Measurements from ENCODE around the gene LDB1. TPM values are rescaled to one million over a fixed set of nuclear protein-coding genes. Genes with fewer than 3 reads are reported as not detected.

Gene LDB1
- total and polyA plus RNA-seq, 2 of the 13 experiments (the other 11 are each of a cell fraction or from before 2014, with no cell fraction given) = 17.2 to 45.5 TPM

GRCh38 chr10:102065561-102066398 is 54.4 kb downstream of the LDB1 start (continued):
- TF ChIP-seq RBFOX2 (IDR thresholded peaks at IDR 0.05; ENCODE audit: low read depth, low read length) (peak; percentile 75), RXRA (CRISPR knock-in tag; IDR thresholded peaks at IDR 0.05) (peak; percentile 25; the same call in 1 of the 2 replicates), ZBTB44 (CRISPR knock-in tag; IDR thresholded peaks at IDR 0.05) (0 out of 2 replicates have a peak, but pooled peaks have one; percentile 2), ZNF263 (CRISPR knock-in tag; IDR thresholded peaks at IDR 0.05) (no peak; the same call in 1 of the 2 replicates), POLR2A (IDR thresholded peaks at IDR 0.05; ENCODE audit: insufficient read depth in 1 of 2, low read depth in 2 of 2, low read length in 2 of 2) (0 out of 4 replicates have a peak, but pooled peaks of 1 of the 2 experiments have one; percentile 5), ZBTB14 (CRISPR knock-in tag; IDR thresholded peaks at IDR 0.05) (no peak), ZNF891 (CRISPR knock-in tag; IDR thresholded peaks at IDR 0.05) (peak; percentile 25; the same call in 1 of the 2 replicates), IKZF4 (CRISPR knock-in tag; IDR thresholded peaks at IDR 0.05; ENCODE audit: borderline replicate concordance, low read depth, not compliant biosample characterization) (peak; percentile 74), ZNF788 (CRISPR knock-in tag; IDR thresholded peaks at IDR 0.05; ENCODE audit: borderline replicate concordance) (0 out of 2 replicates have a peak, but pooled peaks have one; percentile 31), THAP7 (CRISPR knock-in tag; IDR thresholded peaks at IDR 0.05) (no peak), ZNF724P (CRISPR knock-in tag; IDR thresholded peaks at IDR 0.05; ENCODE audit: borderline replicate concordance) (0 out of 2 replicates have a peak, but pooled peaks have one; percentile 48), ZNF75D (CRISPR knock-in tag; IDR thresholded peaks at IDR 0.05; ENCODE audit: borderline replicate concordance) (0 out of 2 replicates have a peak, but pooled peaks have one; percentile 38), ARNTL (CRISPR knock-in tag; IDR thresholded peaks at IDR 0.05) (0 out of 2 replicates have a peak, but pooled peaks have one; percentile 3), ZFX (CRISPR knock-in tag; IDR thresholded peaks at IDR 0.05; ENCODE audit: low read depth) (peak; percentile 85; the same call in 1 of the 2 replicates), NR2F6 (IDR thresholded peaks at IDR 0.05) (no peak), NR2F6 (CRISPR knock-in tag; IDR thresholded peaks at IDR 0.05) (no peak), HNRNPL (IDR thresholded peaks at IDR 0.05; ENCODE audit: low read depth, low read length) (peak; percentile 71; the same call in 1 of the 2 replicates), PATZ1 (CRISPR knock-in tag; IDR thresholded peaks at IDR 0.05) (peak; percentile 12; the same call in 1 of the 2 replicates), POGK (CRISPR knock-in tag; conservative IDR thresholded peaks at IDR 0.05) (peak; percentile 55; the same call in 1 of the 2 replicates), ZIK1 (CRISPR knock-in tag; IDR thresholded peaks at IDR 0.05; ENCODE audit: borderline replicate concordance, low read depth) (0 out of 2 replicates have a peak, but pooled peaks have one; percentile 26)
